Measurements from ENCODE around the gene ARID4B.
"Not testable (repeated sequence)": the region's sequence is repeated elsewhere in the genome, so short reads cannot be mapped to it uniquely, and the experiment has no call there.

The ARID4B gene

GRCh38 chr1:235284231-235284769 is 43.7 kb downstream of the ARID4B start:
- Histone ChIP-seq H2AFZ (ENCODE audit: low read length) (no peak overlapping the region), H3K36me3 (ENCODE audit: insufficient read depth, low read length) (no peaks in the 10 kb centered on the region), H3K4me1 (ENCODE audit: insufficient read depth, low read length, poor library complexity, severe bottlenecking) (peaks cover 22% of the 10 kb centered on the region), H3K9ac (ENCODE audit: low read depth, low read length, poor library complexity, severe bottlenecking) (no peak overlapping the region), H3K4me2 (ENCODE audit: low read depth, low read length, poor library complexity, severe bottlenecking) (no peak overlapping the region), H3F3A (ENCODE audit: low read depth) (no peaks in the 10 kb centered on the region), H3K27me3 (ENCODE audit: insufficient read depth, low read length, poor library complexity, severe bottlenecking) (no peaks in the 10 kb centered on the region), H3K9me2 (replicated peaks; ENCODE audit: low read depth, low read length) (no peaks in the 10 kb centered on the region), H3K4me3 (ENCODE audit: low read length, poor library complexity, severe bottlenecking) (no peak overlapping the region), H4K20me1 (ENCODE audit: insufficient read depth, low read length, poor library complexity, severe bottlenecking) (peaks cover 85% of the 10 kb centered on the region), H3K9me3 (ENCODE audit: insufficient read depth, low read depth, low read length) (no peaks in the 10 kb centered on the region), H3K79me2 (ENCODE audit: insufficient read depth, low read length) (peaks cover 99% of the 10 kb centered on the region)
- TF ChIP-seq EZH2phosphoT487 (IDR thresholded peaks at IDR 0.05; ENCODE audit: borderline replicate concordance) (no peak), CTCF (conservative IDR thresholded peaks at IDR 0.05; ENCODE audit: low read length) (no peak)

- Histone ChIP-seq H4K20me1 (ENCODE audit: insufficient read depth, low read length, poor library complexity, severe bottlenecking) (peaks cover 81% of the 10 kb centered on the region), H3K4me1 (ENCODE audit: insufficient read depth, low read length, poor library complexity, severe bottlenecking) (peaks cover 20% of the 10 kb centered on the region), H3K79me2 (ENCODE audit: insufficient read depth, low read length) (peaks cover 99% of the 10 kb centered on the region)
Observed at GRCh38 chr1:235283636-235284035, 44.3 kb downstream of the ARID4B start.

GRCh38 chr1:235280467-235280866 is 47.5 kb downstream of the ARID4B start:
- no peak overlapping the region for H3K9ac ChIP-seq (ENCODE audit: low read depth, low read length, poor library complexity, severe bottlenecking)
- peaks cover 56% of the 10 kb centered on the region for H4K20me1 ChIP-seq (ENCODE audit: insufficient read depth, low read length, poor library complexity, severe bottlenecking)

More at GRCh38 chr1:235283636-235284035, 44.3 kb downstream of the ARID4B start:
- not testable (repeated sequence) for H3K36me3 ChIP-seq (ENCODE audit: insufficient read depth, low read length); H3K9me3 ChIP-seq (ENCODE audit: insufficient read depth, low read depth, low read length); H2AFZ ChIP-seq (ENCODE audit: low read length); H3K9ac ChIP-seq (ENCODE audit: low read depth, low read length, poor library complexity, severe bottlenecking); H3K27me3 ChIP-seq (ENCODE audit: insufficient read depth, low read length, poor library complexity, severe bottlenecking); H3K9me2 ChIP-seq (replicated peaks; ENCODE audit: low read depth, low read length); H3K4me3 ChIP-seq (ENCODE audit: low read length, poor library complexity, severe bottlenecking); H3K4me2 ChIP-seq (ENCODE audit: low read depth, low read length, poor library complexity, severe bottlenecking); H3F3A ChIP-seq (ENCODE audit: low read depth)

More at GRCh38 chr1:235280467-235280866, 47.5 kb downstream of the ARID4B start:
- Histone ChIP-seq H3K27me3 (ENCODE audit: insufficient read depth, low read length, poor library complexity, severe bottlenecking) (no peaks in the 10 kb centered on the region), H3K4me1 (ENCODE audit: insufficient read depth, low read length, poor library complexity, severe bottlenecking) (peaks cover 24% of the 10 kb centered on the region), H3F3A (ENCODE audit: low read depth) (0 out of 2 replicates have a peak, but pooled peaks cover 3% of the 10 kb centered on the region), H3K9me3 (ENCODE audit: insufficient read depth, low read depth, low read length) (no peaks in the 10 kb centered on the region), H3K79me2 (ENCODE audit: insufficient read depth, low read length) (peaks cover 97% of the 10 kb centered on the region), H3K4me2 (ENCODE audit: low read depth, low read length, poor library complexity, severe bottlenecking) (no peak overlapping the region), H2AFZ (ENCODE audit: low read length) (no peak overlapping the region), H3K36me3 (ENCODE audit: insufficient read depth, low read length) (no peaks in the 10 kb centered on the region), H3K9me2 (replicated peaks; ENCODE audit: low read depth, low read length) (no peaks in the 10 kb centered on the region), H3K4me3 (ENCODE audit: low read length, poor library complexity, severe bottlenecking) (no peak overlapping the region)
- no peak for TF ChIP-seq CTCF (conservative IDR thresholded peaks at IDR 0.05; ENCODE audit: low read length)
- TF ChIP-seq EZH2phosphoT487 (IDR thresholded peaks at IDR 0.05; ENCODE audit: borderline replicate concordance): no peak

All from Loucy (cell line).